ENCODE results near the gene ARHGEF28.

- no peak for TF ChIP-seq CTCF (IDR thresholded peaks at IDR 0.05)
- TF ChIP-seq POLR2A (IDR thresholded peaks at IDR 0.05) = no peak
Measured at GRCh38 chr5:73822278-73822988, 196.4 kb downstream of the ARHGEF28 start.
